Tibial nerve (tissue), 4 donors: ENCODE data around the gene ANKRD9.

Source experiments
- CTCF ChIP-seq, 5 experiments: fragments of 200-600 bp in 3 of 5; fragments of 450-650 bp in 2 of 5; sonication (generic) in 3 of 5; IDR thresholded peaks; one replicate each; pipeline ENCODE4 v1.5.1; 2016 to 2019; ENCODE audit warnings: antibody characterized with exemption in 5 of 5, mild to moderate bottlenecking in 3 of 5, moderate library complexity in 2 of 5
- EP300 ChIP-seq, 2 donors: sonication (generic); formaldehyde crosslinking; IDR thresholded peaks; one replicate each; pipeline ENCODE4 v1.6.1; 2017; ENCODE audit warnings: antibody characterized with exemption in 2 of 2, mild to moderate bottlenecking in 1 of 2
- POLR2A ChIP-seq, 2 donors: fragments of 450-650 bp; IDR thresholded peaks; one replicate each; pipeline ENCODE4 v1.6.1; 2017; ENCODE audit warnings: antibody characterized with exemption in 2 of 2, mild to moderate bottlenecking in 2 of 2, moderate library complexity in 2 of 2

GRCh38 chr14:102517392-102518062 is 8.0 kb upstream of the ANKRD9 start:
- no peak for TF ChIP-seq EP300 (IDR thresholded peaks at IDR 0.05)
- no peak for TF ChIP-seq CTCF (IDR thresholded peaks at IDR 0.05)
- TF ChIP-seq POLR2A (IDR thresholded peaks at IDR 0.05), result no peak
